ENCODE results near the gene RHOG.

The RHOG gene

GRCh38 chr11:3830088-3830487 is 10.7 kb downstream of the RHOG start:
- no peak for TF ChIP-seq CTCF (conservative IDR thresholded peaks at IDR 0.05; ENCODE audit: control insufficient read depth, insufficient read depth, low read depth, low read length)
- H3K4me3 ChIP-seq (ENCODE audit: control insufficient read depth, low read depth, low read length) = no peak overlapping the region
- no peak for DNase-seq (ENCODE audit: low read depth)

- no peak for DNase-seq (ENCODE audit: low read depth)
- H3K4me3 ChIP-seq (ENCODE audit: control insufficient read depth, low read depth, low read length) = no peak overlapping the region
- TF ChIP-seq CTCF (conservative IDR thresholded peaks at IDR 0.05; ENCODE audit: control insufficient read depth, insufficient read depth, low read depth, low read length) = no peak
These were observed 13.1 kb downstream of the RHOG start for GRCh38 chr11:3827434-3828186.

- H3K4me3 ChIP-seq (ENCODE audit: control insufficient read depth, low read depth, low read length) = no peak overlapping the region
- no peak for TF ChIP-seq CTCF (conservative IDR thresholded peaks at IDR 0.05; ENCODE audit: control insufficient read depth, insufficient read depth, low read depth, low read length)
- DNase-seq (ENCODE audit: low read depth) = no peak
These were observed 14.0 kb downstream of the RHOG start for GRCh38 chr11:3826721-3827120.

- no peak for DNase-seq (ENCODE audit: low read depth)
- no peak for TF ChIP-seq CTCF (conservative IDR thresholded peaks at IDR 0.05; ENCODE audit: control insufficient read depth, insufficient read depth, low read depth, low read length)
- no peak overlapping the region for H3K4me3 ChIP-seq (ENCODE audit: control insufficient read depth, low read depth, low read length)
These were observed 15.1 kb downstream of the RHOG start for GRCh38 chr11:3825473-3826154.

- no peak overlapping the region for H3K4me3 ChIP-seq (ENCODE audit: control insufficient read depth, low read depth, low read length)
- peak; percentile 62 for TF ChIP-seq CTCF (conservative IDR thresholded peaks at IDR 0.05; ENCODE audit: control insufficient read depth, insufficient read depth, low read depth, low read length)
- peak; percentile 37 for DNase-seq (ENCODE audit: low read depth)
These were observed 15.9 kb downstream of the RHOG start for GRCh38 chr11:3824714-3825472.

- no peak for TF ChIP-seq CTCF (conservative IDR thresholded peaks at IDR 0.05; ENCODE audit: control insufficient read depth, insufficient read depth, low read depth, low read length)
- H3K4me3 ChIP-seq (ENCODE audit: control insufficient read depth, low read depth, low read length) = no peak overlapping the region
- DNase-seq (ENCODE audit: low read depth) = no peak
These were observed 16.8 kb downstream of the RHOG start for GRCh38 chr11:3823762-3824506.

All from fibroblast of mammary gland (primary cell).